Body of pancreas (tissue), 4 donors: ENCODE data around the gene AURKA. TPM values are rescaled to one million over a fixed set of nuclear protein-coding genes. Genes with fewer than 3 reads are reported as not detected.
"Not testable (repeated sequence)": the region's sequence is repeated elsewhere in the genome, so short reads cannot be mapped to it uniquely, and the experiment has no call there.

ENCODE experiments used
- ATAC-seq: fragments of 150-250 bp; one replicate; pipeline ENCODE4 v1.9.1; 2016
- DNase-seq, 4 donors: peaks; one replicate each; pipeline ENCODE4 v3.0.0-alpha.2; 2019
- H3K27ac ChIP-seq, 4 donors: fragments of 200-600 bp; sonication (generic); 1 replicate in 3 of 4; 2 replicates in 1 of 4; pipeline versions ENCODE4 v1.5.1 to v1.6.1; 2016 to 2019; ENCODE audit warnings: mild to moderate bottlenecking in 1 of 4, mixed read lengths in 1 of 4, moderate library complexity in 1 of 4
- H3K27me3 ChIP-seq, 2 donors: fragments of 200-600 bp; sonication (generic); one replicate each; pipeline ENCODE4 v1.6.0; 2016; ENCODE audit warnings: mild to moderate bottlenecking in 1 of 2
- H3K36me3 ChIP-seq, 2 donors: fragments of 200-600 bp; sonication (generic); replicated peaks in 1 of 2; 2 replicates each; pipeline ENCODE4 v1.5.1; 2016; ENCODE audit warnings: low read depth in 2 of 2; ENCODE audit not compliant: insufficient read depth in 1 of 2
- H3K4me1 ChIP-seq: fragments of 200-600 bp; sonication (generic); one replicate; pipeline ENCODE4 v1.6.0; 2016
- H3K4me3 ChIP-seq, 2 donors: fragments of 200-600 bp; sonication (generic); 1 replicate in 1 of 2; 2 replicates in 1 of 2; pipeline ENCODE4 v1.5.1; 2016 to 2019
- H3K9me3 ChIP-seq, 3 donors: fragments of 200-600 bp; sonication (generic); 1 replicate in 2 of 3; 2 replicates in 1 of 3; pipeline ENCODE4 v1.5.1; 2016
- POLR2A ChIP-seq, 3 donors: fragments of 450-650 bp; IDR thresholded peaks; one replicate each; pipeline ENCODE4 v1.6.1; 2016; ENCODE audit warnings: antibody characterized with exemption in 3 of 3, mild to moderate bottlenecking in 2 of 3
- WGBS, 2 donors: methylation state at CpG; one replicate each; pipeline ENCODE4 v1.1.5; 2017; 5-methylcytosine and 5-hydroxymethylcytosine counted together
- intact Hi-C: fragments of 100-400 bp; cut with DNase I; formaldehyde crosslinking; loops from one replicate; pipeline ENCODE4 v1.15.1; 2023
- total RNA-seq, 2 donors: library from RNA; depleted of rRNA; stranded (reverse); fragments of >200 nt; gene quantifications; one replicate each; pipeline ENCODE4 v1.1.0, GENCODE V29; 2016
- TF ChIP-seq, protein P1 (sequence below), 7 experiments: fragments of 450-650 bp in 4 of 7; fragments of 200-600 bp in 3 of 7; sonication (generic) in 3 of 7; IDR thresholded peaks; one replicate each; pipeline ENCODE4 v1.5.1; 2016 to 2019; ENCODE audit warnings: antibody characterized with exemption in 7 of 7

AURKA gene
- total RNA-seq, 2 donors from 2014 or later, result 0.66 to 1.0 TPM

DNA sequence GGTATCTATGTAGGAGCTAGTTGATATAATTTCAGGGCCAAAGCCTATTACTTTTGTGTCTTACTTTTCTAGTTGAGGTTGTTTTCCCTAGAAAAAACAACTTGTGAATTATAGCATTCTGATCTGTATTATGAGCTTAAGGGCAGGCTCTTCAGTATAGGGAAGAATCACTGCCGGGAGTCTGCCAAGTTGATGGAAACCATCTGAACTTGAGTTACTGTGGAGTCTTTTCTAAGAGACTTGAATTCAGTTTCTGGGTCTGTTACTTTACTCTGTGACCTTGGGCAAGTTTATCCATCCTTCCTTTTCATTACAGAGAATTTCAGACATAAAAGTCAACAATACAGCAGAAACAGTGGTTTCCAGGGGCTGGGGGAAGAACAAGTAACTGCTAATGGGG, 17.9 kb upstream of the AURKA start:
- peak overlapping the region in 1 of 4 donors; percentile 19 for H3K27ac ChIP-seq
- 79 to 88% methylated on average over 1 of the region's 1 CpG for WGBS, 2 donors
- TF ChIP-seq, protein P1, sequence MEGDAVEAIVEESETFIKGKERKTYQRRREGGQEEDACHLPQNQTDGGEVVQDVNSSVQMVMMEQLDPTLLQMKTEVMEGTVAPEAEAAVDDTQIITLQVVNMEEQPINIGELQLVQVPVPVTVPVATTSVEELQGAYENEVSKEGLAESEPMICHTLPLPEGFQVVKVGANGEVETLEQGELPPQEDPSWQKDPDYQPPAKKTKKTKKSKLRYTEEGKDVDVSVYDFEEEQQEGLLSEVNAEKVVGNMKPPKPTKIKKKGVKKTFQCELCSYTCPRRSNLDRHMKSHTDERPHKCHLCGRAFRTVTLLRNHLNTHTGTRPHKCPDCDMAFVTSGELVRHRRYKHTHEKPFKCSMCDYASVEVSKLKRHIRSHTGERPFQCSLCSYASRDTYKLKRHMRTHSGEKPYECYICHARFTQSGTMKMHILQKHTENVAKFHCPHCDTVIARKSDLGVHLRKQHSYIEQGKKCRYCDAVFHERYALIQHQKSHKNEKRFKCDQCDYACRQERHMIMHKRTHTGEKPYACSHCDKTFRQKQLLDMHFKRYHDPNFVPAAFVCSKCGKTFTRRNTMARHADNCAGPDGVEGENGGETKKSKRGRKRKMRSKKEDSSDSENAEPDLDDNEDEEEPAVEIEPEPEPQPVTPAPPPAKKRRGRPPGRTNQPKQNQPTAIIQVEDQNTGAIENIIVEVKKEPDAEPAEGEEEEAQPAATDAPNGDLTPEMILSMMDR (IDR thresholded peaks at IDR 0.05), result no peak
- TF ChIP-seq POLR2A (IDR thresholded peaks at IDR 0.05), result no peak
- intact Hi-C loops, result no loop called here
- no peaks in the 10 kb centered on the region for H3K9me3 ChIP-seq
- ATAC-seq (no peak), DNase-seq (no peak)
- no peaks in the 10 kb centered on the region for H3K4me1 ChIP-seq
- H3K27me3 ChIP-seq, result no peaks in the 10 kb centered on the region
- H3K4me3 ChIP-seq, result no peak overlapping the region
- H3K36me3 ChIP-seq, result peaks cover 0 to 16% of the 10 kb centered on the region in 2 donors

- DNase-seq (peak in 1 of 4 donors; percentile 51), ATAC-seq (peak; percentile 40)
- H3K9me3 ChIP-seq, result no peaks in the 10 kb centered on the region
- intact Hi-C loops, result no loop called here
- H3K36me3 ChIP-seq, result peaks cover 0 to 16% of the 10 kb centered on the region in 2 donors
- WGBS, 2 donors, result 69 to 81% methylated on average over 5 of the region's 5 CpGs
- no peaks in the 10 kb centered on the region for H3K27me3 ChIP-seq
- H3K27ac ChIP-seq, result peak overlapping the region in 1 of 4 donors; percentile 19
- TF ChIP-seq POLR2A (IDR thresholded peaks at IDR 0.05), result no peak
- TF ChIP-seq, protein P1 (IDR thresholded peaks at IDR 0.05), result no peak
- H3K4me1 ChIP-seq, result no peaks in the 10 kb centered on the region
- no peak overlapping the region for H3K4me3 ChIP-seq
Observed at GRCh38 chr20:56409521-56409920, 17.5 kb upstream of the AURKA start.

DNA sequence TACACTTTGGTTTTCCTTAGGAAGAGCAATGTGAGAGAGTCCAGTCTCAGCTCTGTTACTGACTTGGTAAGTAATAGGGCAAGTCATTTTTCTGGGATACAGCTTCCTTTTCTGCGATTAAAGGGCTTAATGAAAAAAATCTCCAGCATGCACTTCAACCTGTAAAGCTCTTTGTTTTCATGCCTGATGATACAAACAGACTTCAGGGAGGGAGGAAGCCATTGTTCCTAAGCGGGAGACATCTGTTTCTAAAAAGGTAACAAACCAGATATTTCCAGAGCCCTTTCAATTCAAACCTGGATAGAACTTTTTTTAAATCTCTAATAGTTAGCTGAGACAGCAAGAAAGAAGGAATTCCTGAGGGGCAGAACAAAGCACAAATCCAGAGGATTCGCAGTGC, 14.9 kb upstream of the AURKA start:
- 90 to 92% methylated on average over 3 of the region's 3 CpGs for WGBS, 2 donors
- TF ChIP-seq, protein P1 (IDR thresholded peaks at IDR 0.05), result no peak
- TF ChIP-seq POLR2A (IDR thresholded peaks at IDR 0.05), result no peak
- Histone ChIP-seq H3K4me1 (no peaks in the 10 kb centered on the region), H3K27ac (no peak overlapping the region), H3K27me3 (no peaks in the 10 kb centered on the region), H3K4me3 (no peak overlapping the region), H3K9me3 (no peaks in the 10 kb centered on the region), H3K36me3 (peaks cover 0 to 32% of the 10 kb centered on the region in 2 donors)
- DNase-seq (no peak), ATAC-seq (no peak)
- intact Hi-C loops, result no loop called here

GRCh38 chr20:56405356-56405755, 13.3 kb upstream of the AURKA start:
- H3K27me3 ChIP-seq, DNase-seq, H3K27ac ChIP-seq, H3K4me3 ChIP-seq, ATAC-seq, H3K9me3 ChIP-seq, intact Hi-C loops, H3K4me1 ChIP-seq: not testable (repeated sequence)
- H3K36me3 ChIP-seq, result peaks cover 0 to 37% of the 10 kb centered on the region in 2 donors
- 92 to 98% methylated on average over 12 of the region's 12 CpGs for WGBS, 2 donors

- Histone ChIP-seq H3K27me3 (no peaks in the 10 kb centered on the region), H3K36me3 (peaks cover 0 to 46% of the 10 kb centered on the region in 2 donors), H3K9me3 (no peaks in the 10 kb centered on the region), H3K4me1 (no peaks in the 10 kb centered on the region), H3K4me3 (no peak overlapping the region), H3K27ac (no peak overlapping the region)
- WGBS, 2 donors, result 93 to 95% methylated on average over 26 of the region's 26 CpGs
- ATAC-seq (no peak), DNase-seq (no peak)
- intact Hi-C loops, result no loop called here
- no peak for TF ChIP-seq POLR2A (IDR thresholded peaks at IDR 0.05)
- TF ChIP-seq, protein P1 (IDR thresholded peaks at IDR 0.05), result no peak
Observed at GRCh38 chr20:56403465-56403864, 11.4 kb upstream of the AURKA start.
